Anterior cingulate cortex (tissue), 58 donors: ENCODE data around the gene SDR39U1.

Experiments used
- DNase-seq, 58 donors: peaks; one replicate each; lab custom pipeline; 2025; lab: John Stamatoyannopoulos, UW

Gene SDR39U1

DNA sequence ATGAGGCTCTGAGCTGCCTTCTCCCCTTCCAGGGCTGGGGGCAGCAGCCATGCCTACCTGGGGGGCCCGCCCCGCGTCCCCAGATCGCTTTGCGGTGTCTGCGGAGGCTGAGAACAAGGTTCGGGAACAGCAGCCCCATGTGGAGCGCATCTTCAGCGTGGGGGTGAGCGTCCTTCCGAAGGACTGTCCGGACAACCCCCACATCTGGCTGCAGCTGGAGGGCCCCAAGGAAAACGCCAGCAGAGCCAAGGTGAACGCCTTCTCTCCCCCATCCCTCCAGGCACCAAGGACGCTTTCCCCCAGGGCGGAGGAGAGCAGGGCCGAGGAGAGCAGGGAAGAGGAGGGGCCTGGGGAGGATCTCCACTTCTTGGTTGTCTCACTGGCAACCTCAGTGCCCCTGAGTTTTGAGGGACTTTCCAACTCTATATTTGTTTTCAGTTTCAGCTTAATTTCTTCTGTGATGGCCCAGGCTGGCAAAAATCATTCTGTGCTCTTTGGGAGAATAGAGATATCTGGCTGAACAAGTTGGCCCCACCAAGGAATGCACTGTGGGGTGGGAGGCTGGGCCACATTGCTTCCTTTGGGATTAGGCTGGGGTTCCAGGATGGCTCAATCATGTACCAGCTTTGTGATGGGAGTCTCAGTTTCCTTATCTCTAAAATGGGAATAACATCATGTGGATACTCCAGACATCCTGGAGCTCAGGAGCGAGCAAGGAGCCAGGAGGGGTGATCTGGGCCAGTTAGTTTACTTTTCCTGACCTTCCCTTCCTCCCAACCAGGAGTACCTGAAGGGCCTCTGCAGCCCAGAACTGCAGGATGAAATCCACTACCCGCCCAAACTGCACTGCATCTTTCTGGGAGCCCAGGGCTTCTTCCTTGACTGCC is 11.7 kb downstream of the SDR39U1 start:
- no peak for DNase-seq

DNA sequence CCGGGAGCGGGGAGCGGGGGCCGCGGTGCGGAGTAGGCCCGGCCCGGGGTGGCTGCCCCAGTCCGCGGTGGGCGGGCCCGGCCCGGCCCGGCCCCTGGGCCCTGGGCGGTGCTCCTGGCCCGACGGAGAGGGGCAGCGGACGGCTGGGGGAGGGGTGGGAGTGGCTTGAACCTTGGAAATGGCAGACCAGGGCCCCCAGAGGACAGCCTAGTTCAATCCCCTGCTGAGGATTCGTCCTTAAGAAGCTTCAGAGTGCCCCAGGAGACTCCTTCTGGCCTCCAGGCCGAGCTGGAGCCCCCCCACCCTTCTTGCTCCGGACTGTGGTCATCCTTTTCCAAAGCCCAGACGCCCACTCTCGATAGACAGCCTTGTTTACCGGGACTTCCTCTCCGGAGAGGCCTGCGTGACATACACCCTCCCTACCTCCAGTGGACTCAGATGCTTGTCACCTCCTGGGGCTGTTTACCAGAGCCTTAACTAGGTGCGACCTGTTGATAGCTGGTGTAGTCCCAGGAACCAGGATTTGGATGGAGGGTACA is 12.4 kb downstream of the SDR39U1 start:
- DNase-seq, result peak in 31 of 58 donors; percentile 38 to 78 (median 60)

DNA sequence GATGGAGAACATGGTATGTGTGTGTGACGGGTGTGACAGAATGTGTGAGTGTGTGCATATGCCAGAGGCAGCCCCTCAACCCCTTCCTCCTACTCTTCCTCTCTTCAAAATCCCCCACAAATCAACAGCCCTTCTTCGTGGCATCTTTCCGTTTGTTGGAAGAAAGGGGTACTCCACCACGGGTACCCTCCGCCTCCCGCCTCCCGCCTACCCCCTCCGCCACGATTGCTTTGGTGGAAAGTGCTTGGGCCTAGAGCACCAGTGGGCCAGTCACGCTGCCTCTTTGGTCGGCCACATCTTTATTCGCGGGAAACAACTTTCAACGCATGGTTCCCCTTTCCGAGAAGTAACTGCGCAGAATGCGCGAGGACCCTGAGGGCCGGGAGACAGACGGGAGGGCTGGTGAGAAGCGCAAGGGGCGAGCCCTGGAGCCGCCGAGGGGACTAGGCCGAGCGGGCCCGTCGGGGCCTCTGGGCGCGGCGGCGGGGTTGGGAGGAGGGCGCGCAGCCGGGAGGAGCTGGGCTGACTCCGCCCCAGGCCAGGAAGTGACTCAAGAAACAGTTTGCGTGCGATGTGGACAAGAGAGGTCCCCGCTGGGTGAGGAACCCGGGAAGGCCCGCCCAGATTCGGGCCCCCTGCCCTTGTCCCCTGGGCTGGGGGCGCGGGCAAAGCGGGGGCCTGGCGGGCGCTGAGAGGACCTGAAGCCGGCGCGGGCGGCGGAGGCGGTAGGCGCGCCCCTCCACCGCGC is 13.0 kb downstream of the SDR39U1 start, which contains the start of the genes CBLN3 and KHNYN:
CBLN3 (minus strand) TSS at position 274 of the 748 bp plus-strand sequence. CDS start 614 bp downstream, outside the sequence.
KHNYN (plus strand) TSS at position 560 of the 748 bp plus-strand sequence. CDS start 777 bp downstream, outside the sequence.
- DNase-seq, result peak in 54 of 58 donors; percentile 21 to 88 (median 70)

DNA sequence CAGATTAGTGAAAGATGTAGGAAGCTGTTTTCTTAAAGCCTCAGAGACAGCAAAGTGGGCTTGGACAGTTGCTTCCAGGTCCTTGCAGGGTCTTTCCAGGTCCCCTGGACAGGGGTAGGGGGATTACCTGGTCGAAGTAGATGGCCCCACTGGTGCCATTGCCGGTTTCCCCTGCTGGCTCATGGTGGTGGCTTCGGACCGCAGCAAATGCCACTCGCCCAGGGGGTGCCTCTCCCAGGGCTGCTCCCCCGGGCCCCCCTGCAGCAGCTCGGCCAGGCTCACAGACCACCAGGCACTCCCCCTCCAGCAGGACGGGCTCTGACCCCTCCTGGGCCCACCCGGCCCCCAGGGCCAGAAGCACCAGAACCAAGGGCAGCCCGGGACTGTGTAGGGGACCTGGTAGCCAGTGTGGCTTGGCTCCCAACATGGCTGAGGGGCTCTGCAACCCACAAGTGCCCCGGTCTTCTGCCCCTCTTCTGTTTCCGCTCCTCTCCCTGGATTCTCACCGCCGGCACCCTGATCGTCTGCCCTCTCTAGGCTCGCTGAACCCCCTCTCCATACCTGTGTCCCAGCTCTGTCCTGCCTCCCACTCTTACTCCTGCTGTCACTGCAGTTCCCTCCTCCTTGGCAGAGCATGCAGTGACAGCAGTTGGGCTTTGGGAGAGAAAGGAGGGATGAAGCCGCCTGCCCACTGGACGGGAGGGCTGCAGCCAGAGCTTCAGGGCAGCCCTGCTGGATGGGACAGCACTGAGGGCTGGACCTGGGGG is 13.8 kb downstream of the SDR39U1 start:
- DNase-seq, result no peak

DNA sequence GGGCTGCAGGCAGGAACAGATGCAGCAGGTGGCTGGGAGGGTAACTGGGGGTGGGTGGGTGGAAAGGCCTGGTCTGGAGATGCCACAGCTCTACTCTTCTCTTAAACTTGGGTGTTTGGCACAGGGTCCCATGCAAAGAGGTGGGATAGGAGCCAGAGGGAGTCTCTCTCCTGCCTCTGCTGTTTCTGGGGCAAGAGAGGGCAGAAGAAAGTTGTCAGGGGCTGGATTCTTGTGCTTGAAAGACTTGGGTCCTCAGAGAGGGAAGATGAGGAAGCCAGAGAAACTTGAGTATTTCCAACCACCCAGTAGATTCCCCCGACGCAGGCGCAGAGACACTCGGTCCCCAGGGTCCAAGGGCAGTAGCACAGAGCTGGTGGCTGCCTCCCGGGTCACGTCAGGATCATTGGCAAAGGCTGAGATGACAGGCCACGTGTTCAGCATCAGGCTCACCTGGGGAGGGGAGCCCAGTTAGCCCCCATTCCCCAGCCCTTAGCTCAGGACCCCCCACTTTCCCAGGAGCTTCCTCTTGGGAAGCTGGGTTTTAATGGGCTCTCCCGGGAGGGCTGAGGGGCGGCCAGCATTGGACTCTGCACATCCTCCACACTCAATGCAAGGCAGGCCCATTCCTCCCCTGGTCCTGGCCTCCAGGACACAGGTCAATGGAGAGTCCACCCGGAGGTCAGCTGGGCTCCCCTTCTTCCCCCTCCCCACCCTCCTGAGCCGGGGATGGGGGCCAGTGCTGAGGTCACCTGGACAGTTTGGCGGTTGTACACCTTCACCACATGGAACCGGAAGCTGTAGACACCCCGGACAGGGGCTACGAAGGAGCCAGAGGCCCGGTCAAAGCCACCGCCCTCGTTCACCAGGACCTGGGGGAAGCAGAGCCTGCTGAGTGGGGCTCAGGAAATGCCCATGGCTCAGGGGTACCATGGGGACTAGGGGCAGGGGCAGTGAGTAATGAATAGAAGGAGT is 14.8 kb downstream of the SDR39U1 start:
- no peak for DNase-seq

DNA sequence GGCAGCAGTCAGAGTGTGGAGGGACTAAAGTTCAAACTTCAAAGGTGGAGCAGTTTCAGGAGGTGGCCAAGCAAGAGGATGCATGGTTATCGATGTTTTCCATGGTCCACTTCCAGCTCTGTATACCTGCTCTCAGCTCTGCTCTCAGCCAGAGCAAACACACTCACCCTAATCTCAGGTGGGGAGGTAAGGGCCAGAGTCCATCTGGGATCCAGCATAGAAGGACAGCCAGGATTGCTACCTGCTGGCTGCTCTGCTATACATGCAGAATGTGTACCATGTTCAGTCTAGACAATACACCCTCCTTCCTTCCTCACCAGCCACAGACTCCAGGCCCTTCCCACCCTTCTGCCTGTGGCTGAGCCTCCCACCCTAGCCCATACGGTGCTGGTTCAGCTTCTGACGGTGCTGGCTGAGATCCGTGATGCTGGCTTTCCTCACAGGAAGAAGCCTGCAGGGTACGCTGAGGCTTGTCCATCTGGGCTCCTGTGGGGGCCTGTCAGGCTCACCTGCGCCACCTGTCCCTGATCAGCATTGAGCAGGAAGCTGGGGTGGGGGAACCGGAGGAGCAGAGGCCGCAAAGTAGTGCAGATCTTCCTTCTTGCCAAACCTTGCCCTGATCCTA is 15.6 kb downstream of the SDR39U1 start:
- no peak for DNase-seq

DNA sequence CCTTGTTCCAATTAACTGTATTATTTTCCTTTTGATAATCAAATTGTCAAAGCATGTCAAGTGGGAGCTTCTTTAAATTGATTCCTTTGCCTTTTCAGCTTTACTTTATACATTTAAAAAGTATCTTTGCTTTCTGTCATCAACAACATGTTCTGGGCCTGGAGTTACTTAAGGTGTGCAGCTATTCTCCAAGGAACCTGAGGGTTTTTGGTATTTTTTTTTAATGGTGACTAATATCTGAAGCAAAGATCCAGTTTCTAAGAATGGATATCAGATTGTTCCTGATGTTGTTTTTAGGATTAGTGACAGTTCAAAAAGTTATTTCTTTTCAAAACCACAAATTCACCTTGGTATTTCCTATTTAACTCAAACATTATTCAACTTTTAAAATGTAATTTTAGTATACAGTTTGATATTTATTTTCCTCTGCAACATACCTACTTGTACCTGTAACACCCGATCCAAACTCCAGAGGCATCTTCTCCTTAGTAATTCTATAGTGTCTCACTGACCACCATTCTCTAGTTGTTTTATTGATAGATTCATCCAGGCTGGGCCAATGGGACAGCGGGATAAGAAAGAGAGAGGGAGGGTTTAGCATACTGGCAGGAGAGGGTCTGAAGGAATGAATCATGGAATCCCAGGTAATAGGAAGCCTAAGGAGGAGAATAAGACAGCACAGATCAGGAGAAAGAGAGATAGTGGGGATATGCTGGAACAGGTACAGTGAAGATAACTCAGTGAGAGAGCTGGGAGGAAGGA is 16.2 kb downstream of the SDR39U1 start:
- DNase-seq, result no peak

DNA sequence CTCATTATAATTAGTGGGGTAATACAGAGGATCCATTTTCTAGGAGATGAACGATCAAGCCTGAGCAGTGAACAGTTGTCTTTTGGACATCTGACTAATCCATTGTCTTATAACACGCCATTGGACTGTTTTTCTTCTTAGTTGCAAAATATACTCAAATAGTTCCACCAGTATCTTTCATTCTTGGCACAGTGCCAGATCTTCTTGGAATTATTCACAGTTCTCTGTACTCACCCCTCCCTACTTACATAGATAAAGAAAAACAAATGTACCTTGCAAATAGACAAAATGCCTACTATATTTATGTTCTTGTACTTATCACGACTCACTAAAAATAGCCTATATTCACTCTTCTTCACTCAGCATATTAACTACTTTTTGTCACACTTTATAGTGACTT is 16.9 kb downstream of the SDR39U1 start:
- no peak for DNase-seq

DNA sequence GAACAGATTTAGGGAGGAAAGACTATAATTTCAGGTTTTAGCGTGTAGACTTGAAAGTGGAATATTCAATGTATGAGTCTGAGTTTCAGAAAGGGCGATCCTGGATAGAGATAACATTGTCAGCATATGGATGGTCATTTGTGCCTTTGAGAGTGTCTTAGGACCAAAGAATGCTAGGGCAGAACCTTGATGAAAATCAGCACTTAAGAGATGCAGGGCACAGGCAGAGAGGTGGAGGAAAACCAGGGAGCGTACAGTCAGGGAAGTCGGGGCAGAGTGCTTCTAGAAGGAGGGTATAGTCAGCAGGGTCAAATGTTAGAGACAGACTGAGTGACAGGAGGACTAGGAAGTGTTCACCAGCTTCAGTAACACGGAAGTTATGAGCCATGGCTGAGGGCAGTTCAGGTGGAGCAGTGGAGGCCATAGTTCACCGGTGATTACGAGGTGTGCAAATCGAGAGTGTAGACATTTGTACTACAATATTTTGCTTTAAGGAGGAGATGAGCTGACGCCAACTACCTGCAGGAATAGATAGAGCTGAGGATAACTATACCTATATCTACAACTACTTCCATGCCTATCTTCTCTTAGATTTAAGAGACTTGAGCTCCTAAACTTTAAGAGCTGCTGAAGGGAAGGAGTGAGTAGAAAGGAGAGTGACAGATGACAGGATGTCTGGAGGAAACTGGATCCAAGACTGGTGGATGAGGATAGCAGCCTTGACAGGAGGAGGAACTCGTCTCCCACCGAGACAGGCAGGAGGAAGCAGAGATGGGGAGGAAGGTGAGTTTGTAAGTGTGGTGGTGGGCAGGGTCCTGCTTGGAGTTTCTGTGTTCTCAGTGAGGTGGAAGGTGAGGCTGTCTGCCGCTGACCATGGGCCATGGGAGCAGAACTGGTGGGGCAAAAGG is 19.6 kb downstream of the SDR39U1 start:
- DNase-seq, result no peak

DNA sequence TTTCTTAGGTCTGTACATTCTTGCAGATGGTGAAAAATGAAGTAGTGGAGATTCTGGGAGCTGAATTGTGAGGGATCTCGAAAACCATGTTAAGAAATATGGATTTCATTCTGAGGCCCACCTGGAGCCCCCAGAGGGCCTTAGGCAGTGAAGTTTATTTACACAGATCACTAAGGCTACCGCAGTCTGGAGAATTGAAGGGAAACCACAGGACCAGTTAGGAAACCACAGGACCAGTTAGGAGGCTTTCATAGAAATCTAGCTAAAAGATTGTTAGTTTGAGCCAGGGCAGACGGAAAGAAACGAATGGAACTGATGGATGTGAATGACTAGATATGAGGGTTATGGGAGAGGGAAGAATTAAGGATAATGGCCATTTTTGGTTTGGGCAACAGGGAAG is 20.3 kb downstream of the SDR39U1 start:
- no peak for DNase-seq

DNA sequence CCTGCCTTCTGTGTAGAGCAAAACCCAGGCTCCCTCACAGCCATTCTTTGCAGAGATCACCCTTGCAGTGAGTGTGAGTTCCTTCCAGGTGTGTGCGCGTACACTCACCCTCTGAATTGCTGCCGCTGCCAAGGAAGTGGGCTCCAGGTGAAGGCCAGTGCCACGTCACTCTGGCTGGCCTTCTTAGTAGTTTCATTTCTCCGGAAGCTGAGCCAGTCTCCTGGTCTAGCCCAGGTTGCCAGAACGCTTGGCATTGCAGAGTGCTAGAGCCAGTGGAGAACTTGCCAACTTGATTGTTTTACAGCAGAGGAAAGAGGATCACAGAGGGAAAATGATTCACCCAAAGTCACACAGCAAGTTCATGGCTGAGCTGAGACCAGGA is 24.1 kb downstream of the SDR39U1 start:
- no peak for DNase-seq

DNA sequence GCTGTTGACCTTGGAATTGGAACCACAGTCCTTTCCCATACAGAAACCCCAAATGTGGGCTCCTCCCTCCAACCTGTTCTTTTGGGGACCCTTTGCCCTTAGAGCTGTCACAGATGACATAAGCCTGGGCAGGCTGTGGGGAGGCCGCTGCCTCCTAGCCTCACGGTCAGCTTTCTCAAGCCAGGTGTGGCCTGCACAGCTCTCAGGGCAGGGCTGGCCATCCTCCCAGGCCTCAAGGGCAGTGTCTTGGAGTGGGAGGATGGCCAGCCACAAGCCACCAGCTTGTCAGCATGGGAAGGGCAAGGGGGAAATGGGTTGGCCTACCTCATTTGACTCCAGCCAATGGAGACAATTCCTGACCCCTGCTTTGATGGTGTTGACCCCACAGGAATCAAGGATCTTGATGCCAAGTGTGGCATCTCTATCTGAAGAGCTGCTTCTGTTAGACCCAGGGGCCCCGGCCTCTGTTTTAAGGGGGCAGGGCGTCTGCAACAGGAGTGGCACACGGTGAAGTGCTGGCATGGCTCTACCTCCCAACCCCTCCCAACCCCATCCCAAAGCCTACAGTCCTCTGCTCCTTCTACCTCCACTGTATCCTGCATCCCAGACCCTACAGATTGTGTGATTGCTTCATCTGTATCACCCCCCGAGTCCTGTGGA is 24.6 kb downstream of the SDR39U1 start:
- no peak for DNase-seq

DNA sequence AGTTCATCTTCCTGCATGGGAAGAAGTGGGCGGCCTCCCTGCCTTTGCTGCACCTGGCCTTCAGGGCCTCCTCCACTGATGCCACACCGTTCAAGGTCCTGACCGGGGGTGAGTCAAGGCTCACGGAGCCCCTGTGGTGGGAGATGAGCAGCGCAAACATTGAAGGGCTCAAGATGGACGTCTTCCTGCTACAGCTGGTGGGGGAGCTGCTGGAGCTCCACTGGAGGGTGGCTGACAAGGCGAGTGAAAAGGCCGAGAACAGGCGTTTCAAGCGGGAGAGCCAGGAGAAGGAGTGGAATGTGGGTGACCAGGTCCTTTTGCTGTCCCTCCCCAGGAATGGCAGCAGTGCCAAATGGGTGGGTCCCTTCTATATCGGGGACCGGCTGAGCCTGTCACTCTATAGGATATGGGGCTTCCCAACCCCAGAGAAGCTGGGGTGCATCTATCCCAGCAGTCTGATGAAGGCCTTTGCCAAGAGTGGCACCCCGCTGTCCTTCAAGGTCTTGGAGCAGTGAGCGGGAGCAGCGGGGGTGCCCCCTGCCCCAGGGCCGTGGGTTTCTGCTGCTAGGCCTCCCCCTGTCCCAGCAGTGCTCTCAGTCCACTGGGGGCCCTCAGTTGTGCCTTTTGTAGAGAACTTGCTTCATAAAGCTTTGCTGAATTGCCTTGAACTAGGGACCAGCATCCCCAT is 25.5 kb downstream of the SDR39U1 start:
- DNase-seq, result no peak

DNA sequence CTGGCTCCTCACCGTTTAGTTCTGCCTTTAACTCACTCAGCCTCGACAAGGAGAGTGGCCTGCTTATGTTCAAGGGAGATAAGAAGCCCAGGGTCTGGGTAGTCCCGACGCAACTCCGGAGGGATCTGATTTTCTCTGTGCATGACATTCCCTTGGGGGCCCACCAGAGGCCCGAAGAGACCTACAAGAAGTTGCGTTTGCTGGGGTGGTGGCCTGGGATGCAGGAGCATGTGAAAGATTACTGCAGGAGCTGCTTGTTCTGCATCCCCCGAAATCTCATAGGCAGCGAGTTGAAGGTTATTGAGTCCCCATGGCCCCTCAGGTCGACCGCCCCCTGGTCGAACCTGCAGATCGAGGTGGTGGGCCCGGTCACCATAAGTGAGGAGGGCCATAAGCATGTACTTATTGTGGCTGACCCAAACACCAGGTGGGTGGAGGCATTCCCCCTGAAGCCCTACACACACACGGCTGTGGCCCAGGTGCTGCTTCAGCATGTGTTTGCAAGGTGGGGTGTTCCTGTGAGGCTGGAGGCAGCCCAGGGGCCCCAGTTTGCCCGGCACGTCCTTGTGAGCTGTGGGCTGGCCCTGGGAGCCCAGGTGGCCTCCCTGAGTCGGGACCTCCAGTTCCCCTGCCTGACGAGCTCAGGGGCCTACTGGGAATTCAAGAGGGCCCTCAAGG is 26.2 kb downstream of the SDR39U1 start:
- no peak for DNase-seq
